Amygdala (tissue), 56 donors: ENCODE data around the gene NUP62.

Experiments
- DNase-seq, 56 donors: peaks; one replicate each; lab custom pipeline; 2025; lab: John Stamatoyannopoulos, UW

The NUP62 gene

GRCh38 chr19:49908480-49909420 is 20.6 kb downstream of the NUP62 start:
- DNase-seq: no peak

- no peak for DNase-seq
Observed at GRCh38 chr19:49907745-49908446, 21.4 kb downstream of the NUP62 start.

- peak in 24 of 56 donors; percentile 8 to 71 (median 30) for DNase-seq
Observed at GRCh38 chr19:49906879-49907564, 22.3 kb downstream of the NUP62 start.

GRCh38 chr19:49904136-49904535 is 25.2 kb downstream of the NUP62 start:
- no peak for DNase-seq

- DNase-seq: peak in 9 of 56 donors; percentile 2 to 49 (median 19)
Observed at GRCh38 chr19:49896863-49897621, 32.3 kb downstream of the NUP62 start, which contains the start of gene IL4I1. IL4I1 (minus strand) TSS chr19:49896887; CDS start chr19:49896160, 727 bp downstream.

- DNase-seq: no peak
Observed at GRCh38 chr19:49895566-49896297, 33.6 kb downstream of the NUP62 start.

- DNase-seq: no peak
Observed at GRCh38 chr19:49894879-49895565, 34.3 kb downstream of the NUP62 start.

- no peak for DNase-seq
Observed at GRCh38 chr19:49894011-49894664, 35.2 kb downstream of the NUP62 start.

- no peak for DNase-seq
Observed at GRCh38 chr19:49892716-49893115, 36.6 kb downstream of the NUP62 start.

- DNase-seq: no peak
Observed at GRCh38 chr19:49891393-49891792, 37.9 kb downstream of the NUP62 start.

GRCh38 chr19:49890349-49891311 is 38.7 kb downstream of the NUP62 start:
- DNase-seq: peak in 1 of 56 donors; percentile 50

GRCh38 chr19:49889687-49890348 is 39.5 kb downstream of the NUP62 start:
- peak in 32 of 56 donors; percentile 5 to 72 (median 30) for DNase-seq

GRCh38 chr19:49889038-49889686 is 40.1 kb downstream of the NUP62 start:
- DNase-seq: no peak

GRCh38 chr19:49888510-49888824 is 40.8 kb downstream of the NUP62 start:
- DNase-seq: no peak

GRCh38 chr19:49887665-49888509 is 41.4 kb downstream of the NUP62 start:
- no peak for DNase-seq
